ENCODE data around the gene OMD. TPM values are rescaled to one million over a fixed set of nuclear protein-coding genes. Genes with fewer than 3 reads are reported as not detected.

The OMD gene
- polyA plus RNA-seq, 10 donors: 4.5 to 7.7 (median 5.0) TPM

DNA sequence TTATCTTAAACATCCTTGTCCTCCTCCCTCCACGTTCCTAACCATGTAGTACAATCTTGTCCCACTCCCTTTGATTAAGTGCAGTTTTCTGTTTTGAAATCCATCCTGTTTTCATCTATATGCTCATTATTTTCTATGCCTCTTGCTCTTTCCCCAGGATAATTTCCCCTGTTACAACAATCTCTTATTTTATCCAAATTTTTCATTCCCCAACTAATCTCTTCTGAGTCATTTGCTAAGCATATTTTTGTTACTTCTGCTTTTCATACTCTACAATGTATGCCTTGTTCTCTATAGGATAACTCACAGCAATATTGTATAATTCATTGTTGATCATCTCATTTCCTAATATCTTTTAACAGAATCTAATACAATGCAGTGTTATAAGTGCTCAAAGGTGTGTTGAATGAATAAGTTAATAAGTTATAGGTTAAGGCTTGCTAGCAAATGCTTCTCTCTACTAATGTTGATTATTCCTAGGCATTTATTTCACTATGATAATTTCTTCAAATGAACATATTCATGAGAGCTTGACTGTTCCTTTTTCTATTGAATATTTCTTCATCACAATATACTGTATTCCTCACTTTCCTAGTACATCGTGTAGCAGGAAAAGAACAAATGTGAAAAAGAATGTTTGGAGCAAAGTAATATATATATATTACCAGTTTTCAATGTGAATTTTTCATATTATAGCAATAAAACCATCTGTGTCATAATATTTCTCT is 1.5 kb downstream of the OMD start:
- DNase-seq: peak in 1 of 3 donors; percentile 53

DNA sequence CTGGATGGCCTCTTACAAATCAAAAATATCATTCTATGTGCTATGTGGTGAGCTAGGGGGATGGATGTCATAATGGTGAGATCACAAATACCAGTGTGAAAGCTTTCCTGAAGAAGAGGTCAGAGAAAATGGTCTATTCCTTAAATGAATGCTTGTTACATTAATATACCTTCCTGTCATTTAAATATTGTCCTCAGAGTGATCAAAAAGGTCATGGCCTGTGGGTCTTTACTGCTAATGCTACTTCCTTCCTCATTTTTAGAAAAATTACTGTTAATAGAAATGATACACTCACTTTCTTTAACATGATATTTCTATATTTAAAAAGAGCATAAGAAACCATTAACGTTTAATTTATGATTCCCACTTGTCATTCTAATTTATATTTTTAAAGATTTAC is 9.7 kb downstream of the OMD start:
- DNase-seq: no peak

DNA sequence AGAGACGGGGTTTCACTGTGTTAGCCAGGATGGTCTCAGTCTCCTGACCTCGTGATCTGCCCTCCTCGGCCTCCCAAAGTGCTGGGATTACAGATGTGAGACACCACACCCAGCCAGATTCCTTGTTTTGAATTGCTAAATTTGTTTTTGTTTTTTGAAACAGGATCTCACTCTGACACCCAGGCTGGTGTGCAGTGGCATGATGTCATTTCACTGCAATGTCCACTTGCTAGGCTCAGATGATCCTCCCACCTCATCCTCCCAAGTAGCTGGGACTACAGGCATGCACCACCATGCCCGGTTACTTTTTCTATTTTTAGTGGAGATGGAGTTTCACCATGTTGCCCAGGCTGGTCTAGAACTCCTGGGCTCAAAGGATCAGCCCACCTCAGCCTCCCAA is 13.1 kb downstream of the OMD start:
- peak in 1 of 3 donors; percentile 57 for DNase-seq

DNA sequence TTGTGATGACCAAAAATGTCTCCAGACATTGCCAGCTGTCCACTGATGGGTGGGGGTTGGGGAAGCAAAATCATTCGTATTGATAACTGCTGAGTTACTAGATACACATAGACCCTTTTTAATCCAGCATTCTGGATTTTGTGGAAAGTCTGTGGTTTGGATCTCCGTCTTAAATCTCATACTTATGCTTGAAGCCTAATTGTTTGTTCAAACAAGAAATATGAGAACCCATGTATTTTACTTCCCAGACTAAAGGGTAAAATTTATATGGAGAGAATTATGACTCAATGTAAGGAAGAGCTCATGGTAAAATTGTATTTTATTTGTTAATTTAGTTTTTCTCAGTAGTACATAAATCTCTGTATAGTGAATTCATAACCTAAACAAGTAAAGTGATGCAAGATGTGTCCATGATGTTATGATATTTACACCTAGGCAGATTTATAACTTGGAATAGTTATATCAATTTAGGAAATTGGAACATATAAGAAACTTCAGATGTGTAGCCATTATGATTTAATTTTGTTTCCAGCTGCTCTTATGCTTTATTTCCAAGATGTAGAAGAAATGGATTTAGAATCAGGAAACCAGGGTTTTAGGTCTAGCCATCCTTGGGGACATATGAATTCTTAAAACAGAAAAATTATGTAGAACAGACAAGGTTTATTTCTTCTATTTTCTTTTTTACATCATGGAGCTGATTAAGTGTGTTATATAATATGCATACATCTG is 15.4 kb downstream of the OMD start:
- DNase-seq: peak in 2 of 3 donors; percentile 40 to 79

DNA sequence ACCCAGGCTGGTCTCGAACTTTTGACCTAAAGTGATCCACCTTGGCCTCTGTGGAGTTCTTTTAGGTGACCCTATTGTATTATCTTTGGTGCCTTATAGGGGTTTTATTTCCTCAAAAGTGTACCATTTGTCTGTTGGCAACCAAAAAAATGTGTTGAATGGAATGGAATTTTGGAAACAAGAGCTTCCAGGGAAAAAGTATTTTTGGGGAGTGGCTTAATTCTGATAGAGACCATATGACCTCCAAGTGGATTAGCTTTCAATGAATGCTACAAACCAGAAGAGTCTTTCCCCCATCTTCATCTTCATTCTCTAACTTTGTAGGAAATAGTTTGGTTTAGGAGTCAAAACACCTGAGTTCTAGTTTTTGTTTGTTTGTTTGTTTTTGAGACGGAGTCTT is 16.5 kb downstream of the OMD start:
- DNase-seq: no peak

DNA sequence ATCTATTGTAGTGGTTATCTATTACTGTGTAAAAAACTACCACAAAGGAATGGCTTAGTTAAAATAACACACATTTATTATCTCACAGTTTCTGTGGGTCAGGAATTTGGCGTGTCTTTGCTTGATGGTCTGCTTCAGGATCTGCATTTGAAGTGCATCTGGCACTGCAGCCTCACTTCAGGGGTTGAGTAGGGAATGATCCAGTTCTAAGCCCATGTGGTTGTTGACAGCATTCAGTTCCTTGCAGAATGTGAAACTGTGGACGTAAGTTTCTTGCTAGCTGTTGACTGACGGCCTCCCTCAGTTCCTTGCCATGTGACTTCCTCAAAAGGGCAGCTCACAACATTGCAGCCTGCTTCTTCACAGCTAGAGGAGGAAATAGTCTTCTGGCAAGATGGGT is 17.8 kb downstream of the OMD start:
- peak in 2 of 3 donors; percentile 35 to 67 for DNase-seq

DNA sequence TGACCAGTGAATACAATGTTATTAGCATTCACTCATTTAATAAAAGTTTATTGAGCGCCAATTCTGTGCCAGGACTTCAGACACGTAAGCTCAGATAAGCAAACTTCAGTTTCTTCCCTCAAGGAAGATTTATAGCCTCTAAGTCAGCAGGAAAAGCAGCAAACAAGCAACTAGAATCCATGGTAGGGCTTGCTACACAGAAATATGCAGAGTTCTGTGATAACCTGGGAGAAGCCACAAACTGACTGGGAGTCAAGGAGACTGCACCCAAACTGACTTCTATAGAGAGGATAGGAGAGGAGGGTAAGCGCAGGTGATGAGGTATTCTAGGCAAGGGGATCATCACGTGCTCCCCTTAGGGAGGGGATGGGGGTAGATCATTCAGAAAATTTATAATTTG is 18.5 kb downstream of the OMD start:
- peak in 1 of 3 donors; percentile 68 for DNase-seq

DNA sequence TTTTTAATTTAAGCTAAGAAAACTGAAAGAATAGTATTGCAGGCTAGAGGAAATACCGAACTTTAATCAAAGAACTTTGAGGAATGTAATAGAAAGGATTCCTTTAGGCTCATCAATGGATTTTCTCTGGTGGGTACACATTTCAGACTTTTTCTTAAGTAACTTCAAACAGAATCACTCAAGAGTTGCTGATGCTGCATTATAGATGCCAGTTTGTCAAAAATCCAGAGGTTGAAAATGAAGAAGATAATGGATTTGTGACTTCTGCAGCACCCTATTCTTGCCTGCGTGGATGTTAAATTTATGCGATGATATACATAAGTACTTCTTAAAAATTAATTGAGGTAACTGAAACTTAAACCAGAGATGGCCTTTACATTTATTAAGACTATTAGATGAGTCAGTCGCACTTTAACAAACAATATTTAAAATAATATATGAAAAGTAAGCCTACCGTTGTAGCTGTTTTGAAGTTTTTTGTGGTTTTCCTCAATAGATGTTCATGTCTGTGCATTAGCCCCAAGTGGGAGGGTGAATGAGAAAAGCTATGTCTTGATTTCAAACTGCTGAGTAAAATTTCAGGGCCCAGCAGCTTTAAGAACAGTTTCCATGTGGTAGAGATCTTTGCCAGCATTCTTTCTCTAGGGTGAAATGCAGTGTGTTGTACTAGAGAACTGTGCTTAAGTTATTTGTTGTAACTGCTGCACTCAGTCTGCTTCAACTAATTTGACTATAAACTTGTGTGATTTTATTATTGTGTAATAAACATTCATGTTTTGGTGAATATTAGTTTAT is 20.0 kb downstream of the OMD start, which contains the start of gene OGN:
Gene OGN, minus strand, starts transcription at position 537 of the 795 bp plus-strand sequence. CDS start 1,171 bp downstream, outside the sequence.
- peak in 2 of 3 donors; percentile 88 to 94 for DNase-seq

DNA sequence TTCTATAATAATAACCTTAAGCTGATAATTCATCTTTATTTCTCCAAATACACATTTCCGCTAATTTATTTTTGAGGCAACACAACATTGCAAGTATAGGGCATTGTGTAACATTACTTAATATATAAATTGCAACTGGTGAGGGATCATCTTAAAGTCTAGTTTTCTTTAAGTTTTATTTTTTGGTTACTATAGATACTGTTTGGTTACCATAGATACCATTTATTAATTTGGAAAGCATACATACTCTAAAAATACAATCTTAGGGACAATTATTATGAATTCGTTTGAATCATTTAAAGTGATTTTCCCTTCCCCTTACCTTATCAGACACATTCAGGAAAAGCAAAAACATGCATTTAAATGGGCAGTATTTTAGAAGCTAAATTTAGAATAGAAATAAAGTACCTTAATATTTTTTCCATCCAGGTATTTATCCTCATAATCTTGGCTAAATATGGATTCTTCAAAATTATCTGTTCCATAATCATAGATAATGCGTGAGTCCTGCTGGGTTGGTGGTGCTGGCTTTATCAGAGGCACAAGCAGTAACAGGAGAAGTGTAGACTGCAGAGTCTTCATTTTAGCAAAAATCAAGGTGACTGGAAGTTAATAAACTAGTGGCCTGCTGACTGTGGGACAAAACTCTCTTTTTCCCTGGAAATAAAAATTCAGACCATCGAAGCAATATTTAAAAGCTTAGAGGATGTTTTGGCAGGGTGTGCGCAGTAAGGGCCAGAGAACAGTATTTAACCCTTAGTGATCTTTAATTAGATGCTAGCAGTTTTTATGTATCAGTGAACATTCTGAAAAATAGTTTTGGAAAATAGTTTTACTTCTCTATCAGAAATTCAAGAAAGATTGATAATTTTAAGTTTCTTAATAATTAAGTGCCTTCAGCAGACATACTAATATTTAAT is 21.2 kb downstream of the OMD start:
- DNase-seq: peak in 2 of 3 donors; percentile 68 to 87

DNA sequence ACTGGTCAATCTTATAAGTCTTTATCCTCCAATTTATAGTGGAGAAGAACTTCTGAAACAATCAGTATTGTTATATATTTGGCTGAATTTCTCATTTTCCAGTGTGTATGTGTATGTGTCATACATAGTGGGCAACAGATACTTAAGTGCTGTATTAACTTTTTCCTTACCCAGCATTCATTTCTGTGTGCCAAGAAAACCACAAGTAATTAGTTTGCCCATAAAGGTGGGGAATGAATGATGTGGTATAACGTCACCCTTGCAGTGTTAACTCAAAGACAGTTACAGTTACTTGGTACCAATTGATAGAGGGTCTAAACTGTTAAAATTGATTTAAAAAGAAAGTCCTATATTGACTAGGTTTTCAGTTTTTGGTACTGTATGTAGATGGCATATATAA is 21.9 kb downstream of the OMD start:
- DNase-seq: peak in 1 of 3 donors; percentile 70

DNA sequence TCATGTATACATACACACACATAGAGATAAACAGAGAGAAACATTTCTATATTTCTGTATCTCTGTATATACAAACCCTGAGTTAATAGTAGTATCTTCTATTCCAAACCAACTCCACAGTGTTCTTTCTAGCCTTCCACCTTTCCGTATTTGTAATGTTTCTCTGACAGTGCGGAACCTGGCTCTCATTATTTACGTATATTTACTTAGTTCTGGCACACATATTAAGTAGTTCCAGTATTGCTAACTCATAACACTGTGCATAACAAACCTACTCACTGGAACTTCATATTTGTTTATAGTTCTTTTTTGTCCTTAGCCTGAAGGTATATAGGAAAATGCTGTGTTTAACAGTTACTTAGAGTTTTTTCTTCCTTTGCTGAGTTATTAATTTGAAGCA is 26.4 kb downstream of the OMD start:
- DNase-seq: no peak

DNA sequence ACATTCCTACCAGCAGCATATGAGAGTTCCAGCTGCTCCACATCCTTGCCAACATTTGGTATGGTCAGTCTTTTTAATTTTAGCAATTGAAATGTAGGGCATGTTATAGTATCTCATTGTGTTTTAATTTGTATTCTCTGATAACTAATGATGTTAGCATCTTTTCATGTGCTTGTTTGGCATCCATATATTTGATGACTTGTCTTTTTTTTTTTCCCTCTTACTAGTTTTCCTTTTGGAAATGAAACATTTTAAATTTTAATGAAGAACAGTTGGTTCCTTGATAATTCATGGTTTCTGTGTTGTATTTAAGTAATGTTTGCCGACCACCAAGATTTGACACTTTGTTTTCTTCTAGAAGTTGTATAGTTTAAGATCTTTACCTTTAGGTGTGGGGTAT is 28.7 kb downstream of the OMD start:
- DNase-seq: no peak

DNA sequence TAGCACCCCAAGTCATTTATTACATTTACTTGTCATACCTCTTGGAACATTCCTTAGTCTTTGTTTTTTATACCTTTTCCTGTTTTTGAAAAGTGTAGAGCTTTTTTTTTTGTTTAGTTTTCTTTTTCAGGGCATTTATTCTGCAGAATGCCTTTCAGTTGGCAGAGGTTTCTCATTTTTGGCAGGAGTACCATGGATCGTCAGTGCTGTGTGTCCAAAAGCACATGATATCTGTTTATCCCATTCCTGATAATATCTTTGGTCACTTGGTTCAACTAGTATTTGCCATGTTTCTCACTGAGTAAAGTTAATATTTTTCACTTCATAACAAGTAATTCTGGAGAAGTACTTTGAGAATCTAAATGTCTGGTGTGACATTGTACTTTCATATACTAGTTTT is 30.6 kb downstream of the OMD start:
- DNase-seq: no peak

DNA sequence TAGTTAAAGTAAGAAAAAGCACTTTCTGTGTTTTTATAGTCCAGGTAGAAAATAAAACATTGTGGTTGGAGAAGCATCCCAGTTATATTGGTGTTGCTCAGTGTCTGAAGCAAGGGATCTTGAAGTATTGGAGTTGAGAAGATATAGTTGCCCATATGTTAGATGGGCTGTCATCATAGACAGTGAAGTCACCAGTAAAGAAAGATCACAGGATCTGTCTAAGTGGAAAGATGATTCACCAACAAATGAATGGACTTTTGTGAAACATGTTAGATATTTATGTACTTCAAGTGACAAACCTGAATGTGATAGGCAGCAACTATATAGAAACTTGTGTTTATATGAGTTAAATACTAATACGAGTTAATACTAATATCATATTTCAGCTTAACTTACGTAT is 31.6 kb downstream of the OMD start:
- DNase-seq: no peak

DNA sequence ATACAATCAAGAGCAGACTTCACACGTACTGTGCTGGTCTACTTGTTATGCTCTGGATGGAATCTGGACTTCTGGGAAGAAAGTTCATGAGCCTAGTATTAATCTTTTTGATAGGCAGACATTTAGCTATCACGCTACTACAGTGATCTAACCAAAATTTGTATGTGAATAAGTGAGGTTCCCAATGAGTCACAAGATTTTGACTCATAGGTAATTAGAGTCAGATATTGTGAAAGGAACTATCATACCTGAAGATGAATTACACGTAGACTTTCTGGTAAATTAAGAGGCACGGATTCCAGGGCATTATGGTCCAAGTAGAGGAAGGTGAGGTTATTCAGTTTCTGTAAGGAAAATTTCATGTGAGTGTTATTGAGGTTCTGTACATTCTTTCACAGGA is 38.3 kb downstream of the OMD start:
- DNase-seq: peak in 1 of 3 donors; percentile 20

DNA sequence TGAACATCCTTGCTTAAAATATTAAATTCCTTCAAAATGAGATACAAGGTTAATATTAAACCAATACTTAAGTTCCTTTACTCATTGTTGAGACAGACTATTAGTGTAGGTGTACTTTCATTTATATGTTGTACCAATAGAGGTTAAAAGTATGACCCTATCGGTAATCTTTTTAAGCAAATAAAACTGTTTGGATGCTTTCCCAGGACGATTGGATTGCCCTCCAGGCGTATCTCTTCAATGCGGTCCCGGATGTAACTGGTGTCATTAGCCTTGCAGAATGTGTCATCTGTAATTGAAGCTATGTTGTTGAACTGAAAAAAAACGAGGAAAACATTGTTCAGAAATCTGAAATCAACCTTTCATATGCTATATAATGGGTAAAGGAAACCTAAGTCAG is 38.8 kb downstream of the OMD start:
- peak in 1 of 3 donors; percentile 55 for DNase-seq

DNA sequence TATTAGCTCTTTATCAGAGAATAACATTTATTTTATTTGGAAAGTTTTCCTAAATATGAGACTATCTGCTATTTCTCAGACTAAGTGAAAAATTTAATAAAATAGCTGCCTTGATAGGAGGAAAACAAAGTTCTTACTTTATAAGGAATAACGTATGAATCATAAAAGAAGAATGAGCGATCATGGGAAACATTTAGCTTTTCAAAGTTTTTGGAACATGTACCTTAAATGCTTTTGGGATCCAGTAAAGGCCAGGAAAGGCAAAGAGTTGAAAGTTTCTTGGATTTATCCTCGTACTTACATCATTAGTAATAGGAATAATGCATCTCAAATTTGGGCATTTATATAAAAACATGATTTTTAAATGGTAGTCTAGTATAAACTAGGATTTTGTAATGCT is 39.3 kb downstream of the OMD start:
- peak in 1 of 3 donors; percentile 78 for DNase-seq

DNA sequence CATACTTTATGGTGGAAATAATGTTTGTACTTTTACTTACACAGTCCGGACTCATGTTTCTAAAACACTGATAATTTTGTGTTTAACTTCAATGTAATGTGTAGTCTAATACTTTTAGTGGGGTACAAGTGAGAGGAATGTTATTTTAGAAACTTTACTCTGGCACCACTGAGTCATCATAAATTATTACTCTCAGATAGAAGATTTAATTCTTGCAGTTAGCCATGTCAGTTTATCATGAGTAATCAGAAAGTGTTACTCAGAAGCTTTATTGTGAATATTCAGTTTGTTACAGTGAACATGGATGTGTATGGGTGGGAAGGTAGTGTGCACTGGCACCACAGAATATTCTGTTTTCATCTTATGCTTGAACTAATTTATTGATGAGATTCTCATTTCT is 39.9 kb downstream of the OMD start:
- DNase-seq: no peak

DNA sequence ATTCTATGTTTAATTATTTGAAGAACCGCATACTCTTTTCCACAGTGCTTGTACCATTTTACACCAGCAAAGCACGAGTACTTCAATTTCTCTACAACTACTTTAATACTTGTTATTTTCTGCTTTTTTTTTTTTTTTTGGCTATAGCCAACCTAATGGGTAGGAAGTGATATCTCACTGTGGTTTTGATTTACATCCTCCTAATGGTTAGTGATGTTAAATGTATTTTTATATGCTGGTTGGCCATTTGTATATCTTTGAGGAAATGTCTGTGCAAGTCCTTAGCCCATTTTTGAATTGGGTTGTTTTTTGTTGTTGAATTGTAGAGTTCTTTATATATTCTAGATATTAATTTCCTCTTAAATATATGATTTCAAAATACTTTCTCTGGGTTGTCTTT is 42.5 kb downstream of the OMD start:
- DNase-seq: no peak

DNA sequence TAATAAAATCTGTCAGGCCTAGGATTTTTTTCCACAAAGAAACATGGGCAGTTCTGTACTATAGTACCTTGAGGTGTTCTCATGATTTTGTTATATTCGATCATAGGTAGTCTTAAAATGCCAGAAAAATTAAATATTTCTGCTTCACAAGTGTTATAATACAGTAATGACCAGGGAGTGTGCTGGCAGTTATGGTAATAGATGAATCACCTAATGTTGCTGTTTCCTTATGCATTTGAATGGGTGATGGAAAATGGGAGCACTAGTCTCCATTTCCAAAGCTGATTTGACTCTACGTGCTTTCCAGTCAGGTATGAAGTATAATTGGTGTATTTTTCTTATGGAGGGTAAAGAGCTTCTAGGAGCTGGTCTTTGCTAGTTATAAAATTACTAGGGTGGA is 43.7 kb downstream of the OMD start:
- DNase-seq: no peak

DNA sequence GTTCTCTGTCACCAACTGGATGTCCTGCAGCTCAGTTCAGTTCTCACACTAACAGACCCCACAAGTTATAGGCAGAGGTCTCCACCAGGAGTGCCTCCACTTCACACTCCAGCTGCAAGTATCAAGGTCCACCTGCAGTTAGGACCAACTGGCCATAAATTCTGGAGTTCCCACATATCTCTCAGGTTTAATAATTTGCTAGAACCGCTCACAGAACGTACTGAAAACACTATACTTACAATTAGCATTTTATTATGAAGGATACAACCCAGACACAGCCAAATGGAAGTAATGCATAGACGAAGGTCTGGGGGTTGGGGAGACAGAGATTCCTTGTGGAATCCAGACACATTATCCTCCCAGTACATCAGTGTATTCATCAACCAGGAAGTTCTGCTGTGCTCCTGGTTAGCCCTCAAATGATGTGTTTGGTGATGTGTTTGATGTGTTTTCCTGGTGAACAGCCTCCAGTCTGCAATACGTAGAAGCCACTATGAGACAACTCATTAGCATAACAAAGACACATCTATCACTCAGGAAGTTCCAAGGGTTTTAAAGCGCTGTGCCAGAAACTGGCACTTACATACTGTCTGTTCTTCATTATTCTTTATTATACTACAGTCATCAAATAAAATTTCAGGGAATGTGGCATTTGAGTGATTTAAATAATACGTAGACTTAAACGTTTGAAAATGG is 45.3 kb downstream of the OMD start:
- DNase-seq: peak in 1 of 3 donors; percentile 70

Measured in muscle of back (tissue), 11 donors.